HG03095 (cell line): ENCODE data around the gene RCC1.
"Not testable (repeated sequence)": the region's sequence is repeated elsewhere in the genome, so short reads cannot be mapped to it uniquely, and the experiment has no call there.

ENCODE experiments used
- ATAC-seq: cut with Tn5 transposase; IDR thresholded peaks from one replicate; pipeline ENCODE4 v1.9.1; 2021; ENCODE audit warnings: moderate library complexity; ENCODE audit not compliant: unreplicated experiment

The RCC1 gene

GRCh38 chr1:28510273-28510969, 4.6 kb downstream of the RCC1 start:
- no peak for ATAC-seq

- ATAC-seq, result no peak
These were observed 5.2 kb downstream of the RCC1 start for GRCh38 chr1:28510970-28511440.

GRCh38 chr1:28512058-28512611, 6.3 kb downstream of the RCC1 start:
- no peak for ATAC-seq

- ATAC-seq, result not testable (repeated sequence)
These were observed 8.6 kb downstream of the RCC1 start for GRCh38 chr1:28514445-28514933.

- no peak for ATAC-seq
These were observed 10.7 kb downstream of the RCC1 start for GRCh38 chr1:28516518-28516956.

GRCh38 chr1:28517649-28517999, 11.8 kb downstream of the RCC1 start:
- ATAC-seq, result no peak

- ATAC-seq, result peak; percentile 63
These were observed 12.3 kb downstream of the RCC1 start for GRCh38 chr1:28518000-28518744.

GRCh38 chr1:28518745-28519341, 13.0 kb downstream of the RCC1 start:
- ATAC-seq, result peak; percentile 12

GRCh38 chr1:28519946-28520725, 14.3 kb downstream of the RCC1 start:
- ATAC-seq, result no peak

GRCh38 chr1:28520796-28521195, 15.0 kb downstream of the RCC1 start:
- ATAC-seq, result not testable (repeated sequence)

GRCh38 chr1:28521502-28522164, 15.8 kb downstream of the RCC1 start:
- no peak for ATAC-seq

- not testable (repeated sequence) for ATAC-seq
These were observed 16.7 kb downstream of the RCC1 start for GRCh38 chr1:28522537-28522936.

GRCh38 chr1:28525002-28525642, 19.3 kb downstream of the RCC1 start:
- ATAC-seq, result not testable (repeated sequence)

- ATAC-seq, result no peak
These were observed 21.0 kb downstream of the RCC1 start for GRCh38 chr1:28526886-28527285.

- no peak for ATAC-seq
These were observed 24.6 kb downstream of the RCC1 start for GRCh38 chr1:28530456-28530855.

- ATAC-seq, result no peak
These were observed 28.8 kb downstream of the RCC1 start for GRCh38 chr1:28534671-28535070.

GRCh38 chr1:28535180-28535579, 29.3 kb downstream of the RCC1 start:
- no peak for ATAC-seq

- no peak for ATAC-seq
These were observed 31.8 kb downstream of the RCC1 start for GRCh38 chr1:28537457-28538199.

- ATAC-seq, result no peak
These were observed 32.4 kb downstream of the RCC1 start for GRCh38 chr1:28538286-28538685.
